Psoas muscle (tissue), 8 donors: ENCODE measurements around the gene MED22. TPM values are rescaled to one million over a fixed set of nuclear protein-coding genes. Genes with fewer than 3 reads are reported as not detected.

Experiments used
- ATAC-seq, 4 donors: fragments of 200-7000 bp; cut with Tn5 transposase; one replicate each; pipeline ENCODE4 v1.9.1; 2020; ENCODE audit warnings: moderate library complexity in 3 of 4, mild to moderate bottlenecking in 2 of 4
- DNase-seq, 2 donors: peaks; one replicate each; pipeline ENCODE4 v3.0.0-alpha.2; 2020
- H3K27ac ChIP-seq: fragments of 200-600 bp; one replicate; pipeline ENCODE4 v1.8.0; 2022
- H3K27me3 ChIP-seq, 3 donors: fragments of 200-600 bp in 1 of 3; one replicate each; pipeline versions ENCODE4 v1.6.1 to v1.8.0; 2013 to 2022; ENCODE audit warnings: low read length in 2 of 3, mild to moderate bottlenecking in 2 of 3, moderate library complexity in 1 of 3; ENCODE audit not compliant: insufficient read depth in 3 of 3
- H3K36me3 ChIP-seq, 2 donors: fragments of 200-600 bp in 1 of 2; one replicate each; pipeline versions ENCODE4 v1.6.1 to v1.8.0; 2013 to 2022; ENCODE audit warnings: low read depth in 1 of 2, mild to moderate bottlenecking in 1 of 2, moderate library complexity in 1 of 2; ENCODE audit not compliant: insufficient read depth in 1 of 2
- H3K4me1 ChIP-seq: fragments of 200-600 bp; one replicate; pipeline ENCODE4 v1.8.0; 2022
- H3K4me3 ChIP-seq: fragments of 200-600 bp; one replicate; pipeline ENCODE4 v1.8.0; 2022; ENCODE audit warnings: mild to moderate bottlenecking
- H3K9me3 ChIP-seq: fragments of 200-600 bp; one replicate; pipeline ENCODE4 v1.8.0; 2022
- CTCF ChIP-seq: fragments of 200-600 bp; IDR thresholded peaks from one replicate; pipeline ENCODE4 v1.8.0; 2022; ENCODE audit warnings: antibody characterized with exemption
- WGBS, 3 donors: extraction: QIAGEN DNeasy Blood & Tissue Kit; methylation state at CpG; one replicate each; pipeline versions ENCODE4 v1.1.6 to v1.1.7; 2013; 5-methylcytosine and 5-hydroxymethylcytosine counted together
- intact Hi-C, 2 donors: fragments of 100-400 bp; cut with DNase I; formaldehyde crosslinking; loops; one replicate each; pipeline versions ENCODE4 v1.11.0 to v1.14.2; 2022
- polyA plus RNA-seq, 3 donors: library from polyadenylated mRNA; stranded (reverse); fragments of 200-250 nt; gene quantifications; one replicate each; pipeline ENCODE4 v1.2.3, GENCODE V29; 2013
- total RNA-seq, 4 donors: library from RNA; stranded (reverse); fragmentation: NEBNext Ultra II Directional in 2 of 4; extraction: Animal tissue kit (Norgen Biotek cat#: 25700) in 2 of 4; gene quantifications; one replicate each; pipeline versions ENCODE4 v1.2.1 to v1.2.4, GENCODE V29; 2021 to 2023
- donor health status: healthy with polysubstance abuse.
- donor health status: DM: no; HTN: no; CAD: no; lungs with moderate emphysema.
- donor health status: Bipolar disorder and iron deficiency.
- donor health status: healthy.
- donor health status: DM: yes; HTN: yes; CAD: no.
- donor health status: DM: no; HTN: no; CAD: no.
- donor health status: DM: no; HTN: no; CAD: no.
- donor health status: DM: yes; HTN: yes; CAD: no.

The MED22 gene
- total and polyA plus RNA-seq, 7 donors: 7.5 to 43.5 (median 14.4) TPM

GRCh38 chr9:133360400-133361393, 12.8 kb upstream of the MED22 start:
- no peak for ATAC-seq
- Histone ChIP-seq H3K27ac (no peak overlapping the region), H3K9me3 (no peaks in the 10 kb centered on the region), H3K36me3 (peaks cover 5 to 65% of the 10 kb centered on the region in 2 donors), H3K4me3 (no peak overlapping the region), H3K4me1 (peaks cover 11% of the 10 kb centered on the region), H3K27me3 (no peaks in the 10 kb centered on the region)
- intact Hi-C loops: no loop called here
- no peak for DNase-seq
- TF ChIP-seq CTCF: no peak
- 69 to 71% (median 70%) methylated on average over 21 of the region's 21 CpGs for WGBS, 3 donors

- WGBS, 3 donors: 43 to 56% (median 48%) methylated on average over 20 of the region's 20 CpGs
- peak; percentile 22 for TF ChIP-seq CTCF
- H3K4me3 ChIP-seq: no peak overlapping the region
- H3K27ac ChIP-seq: no peak overlapping the region
- no peaks in the 10 kb centered on the region for H3K27me3 ChIP-seq
- DNase-seq: no peak
- no peak for ATAC-seq
- intact Hi-C loops: loop anchor here in 1 of 2 donors (5.0 to 10.0 kb wide), 3 partner anchors 48 to 128 kb away; no protein-coding TSS in a partner anchor
- peaks cover 22% of the 10 kb centered on the region for H3K4me1 ChIP-seq
- H3K36me3 ChIP-seq: peaks cover 3 to 54% of the 10 kb centered on the region in 2 donors
- no peaks in the 10 kb centered on the region for H3K9me3 ChIP-seq
Observed at GRCh38 chr9:133359399-133360175, 11.7 kb upstream of the MED22 start.

GRCh38 chr9:133357656-133358055, 9.7 kb upstream of the MED22 start:
- no peak for TF ChIP-seq CTCF
- no peak overlapping the region for H3K4me3 ChIP-seq
- H3K4me1 ChIP-seq: peaks cover 25% of the 10 kb centered on the region
- H3K9me3 ChIP-seq: no peaks in the 10 kb centered on the region
- H3K36me3 ChIP-seq: peaks cover 3 to 54% of the 10 kb centered on the region in 2 donors
- ATAC-seq: no peak
- no peaks in the 10 kb centered on the region for H3K27me3 ChIP-seq
- DNase-seq: no peak
- H3K27ac ChIP-seq: no peak overlapping the region
- 77 to 85% (median 77%) methylated on average over 14 of the region's 14 CpGs for WGBS, 3 donors
- intact Hi-C loops: loop anchor here in 1 of 2 donors (5.0 to 10.0 kb wide), 3 partner anchors 50 to 130 kb away; no protein-coding TSS in a partner anchor

- Histone ChIP-seq H3K9me3 (no peaks in the 10 kb centered on the region), H3K36me3 (peaks cover under 1 to 54% of the 10 kb centered on the region in 2 donors), H3K27ac (peak within 1 kb of the TSS; percentile 79), H3K4me1 (peaks cover 25% of the 10 kb centered on the region), H3K4me3 (peak within 1 kb of the TSS; percentile 72), H3K27me3 (no peaks in the 10 kb centered on the region)
- peak; percentile 81 to 90 (median 86) for ATAC-seq
- WGBS, 3 donors: 1 to 2% (median 1%) methylated on average over 39 to 78 of the region's 78 CpGs
- intact Hi-C loops: loop anchor here in 1 of 2 donors (5.0 to 10.0 kb wide), 3 partner anchors 51 to 131 kb away; no protein-coding TSS in a partner anchor
- TF ChIP-seq CTCF: no peak
- peak; percentile 92 to 95 for DNase-seq
Observed at GRCh38 chr9:133356391-133357091, 8.6 kb upstream of the MED22 start, which contains the start of the genes SURF1 and SURF2. Gene SURF1 (minus strand): TSS chr9:133356487. CDS start chr9:133356453, 34 bp downstream. Gene SURF2 (plus strand): TSS chr9:133356550. CDS start chr9:133356593, 43 bp downstream.
